ENCODE data around the gene RASD1.

Gene RASD1

GRCh38 chr17:17510456-17511292 is 14.5 kb upstream of the RASD1 start:
- DNase-seq (ENCODE audit: low read depth), result no peak

GRCh38 chr17:17509601-17510425 is 13.6 kb upstream of the RASD1 start:
- DNase-seq (ENCODE audit: low read depth), result no peak

- no peak for DNase-seq (ENCODE audit: low read depth)
Observed at GRCh38 chr17:17508646-17509591, 12.7 kb upstream of the RASD1 start.

GRCh38 chr17:17508019-17508535 is 11.9 kb upstream of the RASD1 start:
- DNase-seq (ENCODE audit: low read depth), result no peak

- no peak for DNase-seq (ENCODE audit: low read depth)
Observed at GRCh38 chr17:17507465-17508011, 11.3 kb upstream of the RASD1 start.

GRCh38 chr17:17506893-17507464 is 10.8 kb upstream of the RASD1 start:
- DNase-seq (ENCODE audit: low read depth), result no peak

GRCh38 chr17:17506181-17506741 is 10.1 kb upstream of the RASD1 start:
- DNase-seq (ENCODE audit: low read depth), result no peak

GRCh38 chr17:17505610-17506171 is 9.5 kb upstream of the RASD1 start:
- no peak for DNase-seq (ENCODE audit: low read depth)

- no peak for DNase-seq (ENCODE audit: low read depth)
Observed at GRCh38 chr17:17505151-17505550, 9.0 kb upstream of the RASD1 start.

GRCh38 chr17:17504341-17505140 is 8.3 kb upstream of the RASD1 start:
- DNase-seq (ENCODE audit: low read depth), result no peak

GRCh38 chr17:17503566-17504130 is 7.5 kb upstream of the RASD1 start:
- DNase-seq (ENCODE audit: low read depth), result no peak

- no peak for DNase-seq (ENCODE audit: low read depth)
Observed at GRCh38 chr17:17502741-17503565, 6.8 kb upstream of the RASD1 start.

- DNase-seq (ENCODE audit: low read depth), result no peak
Observed at GRCh38 chr17:17500999-17501605, 4.9 kb upstream of the RASD1 start.

- DNase-seq (ENCODE audit: low read depth), result no peak
Observed at GRCh38 chr17:17499402-17500145, 3.4 kb upstream of the RASD1 start.

- DNase-seq (ENCODE audit: low read depth), result no peak
Observed at GRCh38 chr17:17498606-17499301, 2.6 kb upstream of the RASD1 start.

- DNase-seq (ENCODE audit: low read depth), result no peak
Observed at GRCh38 chr17:17497845-17498520, 1.8 kb upstream of the RASD1 start.
